ENCODE data around the gene RNF41.
A peak's percentile ranks its signal among the peaks of the same experiment; 100 is the strongest.

RNF41 gene

DNA sequence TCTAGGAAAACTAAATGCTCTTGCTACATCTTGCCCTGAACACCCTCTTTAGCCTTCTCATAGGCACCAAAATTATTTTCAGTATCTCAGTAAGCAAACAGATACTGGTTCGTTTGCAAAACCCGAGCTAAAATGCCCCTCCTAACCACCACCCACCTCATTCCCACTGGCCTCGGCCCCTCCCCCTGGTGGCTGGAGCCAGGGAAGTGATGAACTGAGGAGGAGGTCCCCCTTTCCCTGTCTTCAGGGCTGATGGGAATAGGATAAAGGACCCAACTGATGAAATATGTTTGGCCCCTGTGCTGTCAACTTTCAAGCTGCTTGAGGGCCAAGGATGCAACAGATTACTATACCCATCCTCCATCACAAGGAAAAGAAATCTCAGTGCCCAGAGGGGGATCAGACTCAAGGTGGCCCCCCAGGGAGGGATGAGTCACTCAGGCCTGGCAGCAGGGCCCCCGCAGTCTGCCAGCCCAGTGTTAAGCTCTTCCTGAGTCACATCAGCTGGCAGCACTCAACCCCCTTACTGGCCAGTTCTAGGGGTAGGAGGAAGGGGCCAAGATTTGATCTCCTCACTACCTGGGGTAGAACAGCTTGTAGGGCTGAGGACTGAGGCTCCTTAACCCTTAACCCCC is 34.7 kb upstream of the RNF41 start:
- DNase-seq: no peak
- no peak for ATAC-seq
- H3K27ac Mint-ChIP-seq: no peak overlapping the region

DNA sequence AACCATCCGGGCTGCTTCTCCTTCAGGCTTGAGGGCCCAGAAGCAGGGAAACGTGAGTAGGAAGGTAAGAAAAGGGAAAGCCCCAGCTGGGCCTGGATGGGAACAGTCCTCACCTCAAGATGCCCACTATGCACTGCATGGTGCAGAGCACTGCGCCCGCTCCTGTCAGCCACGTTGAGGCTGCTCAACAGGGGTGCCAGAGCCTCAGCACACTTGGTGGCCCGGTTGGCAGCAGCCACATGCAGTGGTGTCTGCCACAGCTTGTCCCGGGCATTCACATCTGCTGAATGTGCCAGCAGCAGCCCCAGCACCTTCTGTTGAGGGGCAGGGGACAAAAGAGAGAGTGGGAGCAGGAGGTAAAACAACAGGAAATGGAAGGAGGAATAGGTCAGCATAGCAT is 33.9 kb upstream of the RNF41 start:
- no peak for DNase-seq
- no peak for ATAC-seq
- peaks cover 4% of the 10 kb centered on the region for H3K27me3 Mint-ChIP-seq
- H3K27ac Mint-ChIP-seq: no peak overlapping the region
- H3K4me1 Mint-ChIP-seq: peaks cover 26% of the 10 kb centered on the region
- no peak overlapping the region for H3K4me3 Mint-ChIP-seq
- H3K9me3 Mint-ChIP-seq: no peaks in the 10 kb centered on the region

More for the DNA sequence above, 34.7 kb upstream of the RNF41 start:
- Mint-ChIP-seq H3K4me3 (peak overlapping the region; percentile 86 to 88), H3K4me1 (peaks cover 26% of the 10 kb centered on the region), H3K27me3 (peaks cover 6% of the 10 kb centered on the region), H3K9me3 (no peaks in the 10 kb centered on the region)

DNA sequence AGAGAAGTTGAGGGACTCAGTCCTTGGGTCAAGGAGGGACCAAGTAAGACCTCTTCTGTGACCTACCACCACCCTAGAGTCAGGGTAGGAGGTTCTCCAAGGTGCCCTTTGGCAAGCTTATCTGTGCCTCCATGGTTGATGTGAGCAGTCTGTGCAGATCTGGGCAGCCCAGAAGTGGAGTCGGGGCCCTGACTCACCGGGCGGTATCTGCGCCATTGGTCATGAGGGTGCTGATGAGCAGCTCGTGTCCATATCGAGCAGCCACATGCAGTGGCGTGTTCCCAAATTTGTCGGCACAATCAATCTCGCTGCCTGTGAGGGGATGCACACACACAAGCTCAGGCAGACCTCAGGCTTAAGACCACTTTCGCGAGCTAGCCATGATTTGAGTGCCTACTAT is 31.4 kb upstream of the RNF41 start:
- peak overlapping the region; percentile 23 to 65 for H3K27ac Mint-ChIP-seq
- DNase-seq: no peak
- no peak overlapping the region for H3K4me3 Mint-ChIP-seq
- H3K27me3 Mint-ChIP-seq: no peaks in the 10 kb centered on the region
- no peaks in the 10 kb centered on the region for H3K9me3 Mint-ChIP-seq
- ATAC-seq: no peak
- peaks cover 18% of the 10 kb centered on the region for H3K4me1 Mint-ChIP-seq

DNA sequence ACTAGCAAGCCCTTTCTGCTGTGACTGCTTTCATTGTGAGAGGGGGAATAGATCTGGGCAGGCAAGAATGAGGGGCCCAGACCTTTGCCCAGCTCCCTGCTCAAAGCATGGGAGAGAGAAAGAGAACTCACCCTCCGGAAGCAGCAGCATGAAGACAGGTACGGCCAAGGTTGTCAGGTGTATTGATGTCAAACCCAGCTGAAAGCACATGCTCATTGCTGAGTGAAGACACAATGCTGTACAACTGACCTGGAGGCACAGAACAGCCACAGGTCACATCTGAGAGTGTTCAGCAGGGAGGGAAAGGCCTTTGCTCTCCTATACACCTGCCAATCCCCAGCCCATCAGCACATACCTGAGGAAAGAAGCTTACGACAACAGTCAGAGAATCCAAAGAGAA is 30.9 kb upstream of the RNF41 start:
- Mint-ChIP-seq H3K4me3 (no peak overlapping the region), H3K9me3 (no peaks in the 10 kb centered on the region), H3K4me1 (peaks cover 18% of the 10 kb centered on the region), H3K27ac (peak overlapping the region in 1 of 2 donors; percentile 65), H3K27me3 (no peaks in the 10 kb centered on the region)
- no peak for DNase-seq
- ATAC-seq: no peak

DNA sequence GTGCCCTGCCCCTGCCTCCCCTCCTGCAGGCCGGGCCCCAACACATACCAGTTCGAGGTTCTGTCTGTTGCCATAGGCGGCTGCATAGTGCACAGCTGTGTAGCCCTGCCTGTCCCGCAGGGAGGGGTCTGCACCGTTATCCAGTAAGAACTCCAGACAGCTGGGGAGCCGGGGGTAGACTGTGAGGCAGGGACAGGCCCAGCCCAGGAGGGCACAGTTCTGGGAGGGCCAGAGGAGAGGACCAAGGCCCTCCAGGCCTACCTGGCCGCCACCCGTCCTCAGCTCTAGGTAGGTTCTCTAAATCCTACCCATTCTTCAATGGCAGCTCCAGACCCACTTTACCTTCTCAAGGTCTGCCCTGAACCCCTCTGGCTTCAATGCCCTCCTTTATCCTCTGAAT is 27.0 kb upstream of the RNF41 start:
- Mint-ChIP-seq H3K4me1 (no peaks in the 10 kb centered on the region), H3K27ac (peak overlapping the region in 1 of 2 donors; percentile 36)

DNA sequence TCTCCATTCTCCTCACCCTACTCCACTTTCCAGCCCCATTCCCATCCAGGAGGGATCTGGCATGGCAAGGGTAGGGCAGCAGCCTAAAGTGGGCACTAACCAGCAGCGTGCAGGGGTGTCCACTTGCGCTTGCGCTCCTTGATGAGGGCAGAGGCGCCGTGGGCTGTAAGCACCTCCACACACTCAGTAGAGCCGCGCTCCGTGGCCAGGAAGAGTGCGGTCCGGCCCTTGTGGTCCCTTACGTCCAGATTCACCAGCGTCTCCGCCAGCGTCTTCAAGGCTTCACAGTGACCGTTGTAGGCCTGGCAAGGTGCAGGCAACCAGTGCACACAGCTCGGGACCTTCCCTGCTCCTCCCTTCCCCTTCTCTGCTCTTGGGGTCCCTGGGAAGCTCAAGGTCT is 26.2 kb upstream of the RNF41 start:
- no peaks in the 10 kb centered on the region for H3K4me1 Mint-ChIP-seq
- no peak overlapping the region for H3K27ac Mint-ChIP-seq
- ATAC-seq (peak; percentile 28), DNase-seq (no peak)
- no peaks in the 10 kb centered on the region for H3K9me3 Mint-ChIP-seq
- H3K4me3 Mint-ChIP-seq: no peak overlapping the region
- H3K27me3 Mint-ChIP-seq: no peaks in the 10 kb centered on the region

More for the DNA sequence above, 27.0 kb upstream of the RNF41 start:
- peak; percentile 46 for ATAC-seq
- H3K27me3 Mint-ChIP-seq: no peaks in the 10 kb centered on the region
- no peak for DNase-seq
- H3K4me3 Mint-ChIP-seq: no peak overlapping the region
- no peaks in the 10 kb centered on the region for H3K9me3 Mint-ChIP-seq

DNA sequence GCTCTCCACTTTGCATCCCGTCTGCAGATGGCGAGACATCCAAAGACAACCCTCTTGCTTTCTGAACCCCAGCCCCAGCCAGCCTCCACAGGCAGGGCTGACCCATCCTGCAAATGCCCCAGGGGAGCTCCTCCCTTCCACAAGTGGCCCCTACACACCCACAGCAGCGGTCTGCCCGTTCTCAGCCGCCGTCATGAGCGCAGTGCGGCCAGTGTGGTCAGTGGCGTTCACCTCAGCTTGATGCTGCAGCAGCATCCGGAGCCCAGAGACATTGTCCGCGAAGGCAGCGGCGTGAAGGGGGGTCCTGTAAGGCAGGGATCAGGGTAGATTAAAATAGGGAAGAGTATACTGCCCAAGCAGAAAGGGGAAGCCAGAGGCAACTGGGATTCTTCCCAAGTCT is 22.8 kb upstream of the RNF41 start:
- Mint-ChIP-seq H3K9me3 (no peaks in the 10 kb centered on the region), H3K4me1 (peaks cover 17% of the 10 kb centered on the region), H3K27ac (no peak overlapping the region), H3K27me3 (no peaks in the 10 kb centered on the region), H3K4me3 (no peak overlapping the region)
- DNase-seq (no peak), ATAC-seq (no peak)

DNA sequence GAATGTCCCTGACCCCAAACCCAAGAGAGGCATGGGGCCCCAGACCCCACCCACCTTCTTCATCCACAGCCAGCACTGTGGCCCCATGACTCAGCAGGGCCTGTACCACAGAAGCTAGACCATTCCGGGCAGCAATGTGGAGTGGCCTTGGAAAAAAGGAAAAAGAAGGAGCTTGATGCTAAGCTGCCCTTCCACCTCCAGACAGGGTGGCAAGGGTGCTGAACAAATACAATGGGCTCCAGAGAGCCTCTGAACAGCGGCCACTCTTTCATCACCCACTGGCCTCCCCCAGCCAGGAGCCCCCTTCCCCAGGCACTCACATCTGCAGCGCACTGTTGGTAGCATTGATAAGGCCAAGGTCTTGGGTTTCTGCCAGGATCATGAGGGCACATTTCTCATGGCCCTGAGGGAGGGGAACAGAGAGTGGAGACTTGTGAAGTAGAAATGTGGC is 22.0 kb upstream of the RNF41 start:
- no peak for DNase-seq
- no peak overlapping the region for H3K27ac Mint-ChIP-seq
- H3K4me3 Mint-ChIP-seq: no peak overlapping the region
- H3K9me3 Mint-ChIP-seq: no peaks in the 10 kb centered on the region
- ATAC-seq: no peak
- H3K27me3 Mint-ChIP-seq: no peaks in the 10 kb centered on the region
- peaks cover 17% of the 10 kb centered on the region for H3K4me1 Mint-ChIP-seq

DNA sequence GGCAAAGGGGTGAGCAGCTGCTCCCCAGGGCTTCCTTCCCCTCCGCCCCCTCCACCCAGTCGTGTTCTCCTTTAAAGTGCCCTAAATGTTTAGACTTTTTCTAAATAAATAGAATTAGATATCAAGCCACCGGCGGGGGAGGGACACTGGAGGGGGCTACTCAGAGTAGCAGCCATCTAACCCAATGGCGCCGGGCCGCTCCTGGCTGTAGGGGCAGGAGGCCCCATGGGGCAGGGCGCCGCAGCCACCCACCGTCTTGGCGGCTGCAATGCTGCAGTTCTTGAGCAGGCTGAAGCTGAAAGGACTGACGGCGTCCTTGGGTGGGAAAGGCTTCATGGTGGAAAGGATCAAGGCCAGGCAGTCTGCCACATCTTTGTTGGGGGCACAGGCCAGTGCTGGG is 21.3 kb upstream of the RNF41 start:
- Mint-ChIP-seq H3K9me3 (no peaks in the 10 kb centered on the region), H3K4me1 (peaks cover 17% of the 10 kb centered on the region), H3K27ac (peak overlapping the region in 1 of 2 donors; percentile 74), H3K4me3 (no peak overlapping the region), H3K27me3 (no peaks in the 10 kb centered on the region)
- ATAC-seq (no peak), DNase-seq (no peak)

DNA sequence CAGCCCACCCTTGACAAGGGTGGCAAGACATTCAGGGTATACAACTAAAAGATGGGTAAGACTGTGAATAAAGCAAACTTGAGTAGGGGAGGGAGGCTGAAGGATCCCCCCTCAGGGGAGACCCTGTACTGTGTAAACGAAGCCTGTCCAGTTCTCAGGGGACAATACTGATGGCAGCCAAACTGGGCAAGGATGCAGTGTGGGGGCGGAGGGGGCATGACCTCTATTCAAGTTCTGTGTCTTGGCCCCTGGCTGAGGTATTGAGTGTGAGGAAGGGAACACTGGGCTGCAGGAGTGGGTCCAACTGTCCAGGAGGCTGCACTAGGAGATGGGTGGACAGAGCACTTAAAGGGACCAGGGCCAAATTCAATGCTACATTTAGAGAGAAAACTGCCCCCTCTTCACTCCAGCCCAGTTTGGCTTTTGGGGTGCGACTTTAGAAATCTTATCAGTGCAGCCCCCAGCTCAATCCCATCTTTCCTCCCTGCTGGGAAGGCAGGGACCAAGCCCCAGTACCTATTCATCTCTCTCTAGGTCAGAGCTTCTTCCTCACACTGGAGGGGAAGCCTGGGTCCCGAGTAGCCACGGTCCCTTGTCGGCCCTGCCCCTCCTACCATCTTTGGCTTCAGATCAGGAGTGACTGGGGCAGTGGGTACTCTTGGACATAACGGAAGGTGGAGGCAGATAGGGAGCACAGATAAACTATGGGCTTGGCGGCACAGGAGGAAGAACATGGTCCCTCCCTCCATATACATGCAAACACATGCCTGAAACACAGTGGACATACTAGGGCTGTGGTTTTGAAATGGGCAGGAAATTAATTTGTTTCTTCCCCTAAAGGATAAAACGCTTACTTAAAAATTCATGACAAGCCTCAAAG is 19.9 kb upstream of the RNF41 start:
- Mint-ChIP-seq H3K27ac (peak overlapping the region in 1 of 2 donors; percentile 60), H3K27me3 (no peaks in the 10 kb centered on the region), H3K4me3 (no peak overlapping the region), H3K9me3 (no peaks in the 10 kb centered on the region), H3K4me1 (peaks cover 17% of the 10 kb centered on the region)
- ATAC-seq (no peak), DNase-seq (no peak)

DNA sequence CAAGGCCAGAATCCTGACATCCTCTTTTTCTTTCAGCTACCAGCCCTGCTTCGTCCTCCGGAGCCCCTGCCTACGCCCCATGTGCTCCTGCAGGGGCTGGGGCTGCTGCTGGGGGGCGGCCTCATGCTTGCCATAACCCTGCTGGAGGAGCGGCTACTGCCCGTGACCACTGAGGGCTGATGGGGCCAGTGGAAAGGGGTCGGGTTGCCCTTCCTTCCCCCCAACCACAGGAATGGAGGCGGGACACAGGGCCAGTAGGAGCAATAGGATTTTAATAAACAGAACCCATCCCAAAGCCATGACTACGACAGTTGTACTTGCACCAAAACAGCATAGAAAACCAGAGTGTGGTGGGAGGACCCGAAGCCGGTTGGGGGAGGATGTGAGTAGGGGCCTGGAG is 15.8 kb upstream of the RNF41 start:
- no peak overlapping the region for H3K27ac Mint-ChIP-seq
- H3K4me1 Mint-ChIP-seq: peaks cover 14% of the 10 kb centered on the region
- DNase-seq (no peak), ATAC-seq (no peak)
- H3K27me3 Mint-ChIP-seq: no peaks in the 10 kb centered on the region
- H3K4me3 Mint-ChIP-seq: no peak overlapping the region
- H3K9me3 Mint-ChIP-seq: no peaks in the 10 kb centered on the region

DNA sequence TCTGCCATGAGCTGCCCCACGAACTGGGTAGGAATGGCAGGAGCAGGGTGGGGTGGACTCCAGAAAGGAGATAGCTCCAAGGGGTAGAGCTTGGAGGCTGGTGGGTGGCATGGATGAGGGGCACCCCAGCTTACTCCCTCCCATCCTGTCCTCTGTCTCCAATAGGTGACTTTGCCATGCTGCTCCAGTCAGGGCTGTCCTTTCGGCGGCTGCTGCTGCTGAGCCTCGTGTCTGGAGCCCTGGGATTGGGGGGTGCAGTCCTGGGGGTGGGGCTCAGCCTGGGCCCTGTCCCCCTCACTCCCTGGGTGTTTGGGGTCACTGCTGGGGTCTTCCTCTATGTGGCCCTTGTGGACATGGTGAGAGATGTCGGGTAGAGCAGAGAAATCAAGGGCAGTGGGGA is 15.3 kb upstream of the RNF41 start:
- Mint-ChIP-seq H3K9me3 (no peaks in the 10 kb centered on the region), H3K4me1 (peaks cover 8% of the 10 kb centered on the region), H3K27me3 (no peaks in the 10 kb centered on the region), H3K4me3 (no peak overlapping the region), H3K27ac (peak overlapping the region in 1 of 2 donors; percentile 57)
- no peak for DNase-seq
- no peak for ATAC-seq

DNA sequence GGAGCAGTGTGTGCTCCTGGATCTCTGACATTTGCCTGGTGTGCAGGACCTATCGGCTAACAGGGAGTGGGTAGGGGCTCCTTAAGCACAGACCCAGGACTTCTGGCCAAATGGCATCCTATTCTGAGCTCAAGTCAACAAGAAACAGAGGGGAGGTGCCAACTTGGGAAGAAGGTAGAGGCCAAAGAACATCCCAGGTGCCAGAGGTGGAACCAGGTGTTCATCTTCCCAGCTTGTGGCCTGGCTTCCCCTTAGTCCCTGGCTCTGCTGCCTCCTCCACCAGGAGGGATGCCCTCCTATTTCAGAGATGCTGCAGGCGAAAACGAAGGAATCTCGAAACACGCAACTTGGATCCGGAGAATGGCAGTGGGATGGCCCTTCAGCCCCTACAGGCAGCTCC is 14.4 kb upstream of the RNF41 start:
- no peak for ATAC-seq
- H3K4me3 Mint-ChIP-seq: no peak overlapping the region
- H3K4me1 Mint-ChIP-seq: no peaks in the 10 kb centered on the region
- H3K27me3 Mint-ChIP-seq: no peaks in the 10 kb centered on the region
- no peak overlapping the region for H3K27ac Mint-ChIP-seq
- DNase-seq: no peak
- H3K9me3 Mint-ChIP-seq: no peaks in the 10 kb centered on the region

DNA sequence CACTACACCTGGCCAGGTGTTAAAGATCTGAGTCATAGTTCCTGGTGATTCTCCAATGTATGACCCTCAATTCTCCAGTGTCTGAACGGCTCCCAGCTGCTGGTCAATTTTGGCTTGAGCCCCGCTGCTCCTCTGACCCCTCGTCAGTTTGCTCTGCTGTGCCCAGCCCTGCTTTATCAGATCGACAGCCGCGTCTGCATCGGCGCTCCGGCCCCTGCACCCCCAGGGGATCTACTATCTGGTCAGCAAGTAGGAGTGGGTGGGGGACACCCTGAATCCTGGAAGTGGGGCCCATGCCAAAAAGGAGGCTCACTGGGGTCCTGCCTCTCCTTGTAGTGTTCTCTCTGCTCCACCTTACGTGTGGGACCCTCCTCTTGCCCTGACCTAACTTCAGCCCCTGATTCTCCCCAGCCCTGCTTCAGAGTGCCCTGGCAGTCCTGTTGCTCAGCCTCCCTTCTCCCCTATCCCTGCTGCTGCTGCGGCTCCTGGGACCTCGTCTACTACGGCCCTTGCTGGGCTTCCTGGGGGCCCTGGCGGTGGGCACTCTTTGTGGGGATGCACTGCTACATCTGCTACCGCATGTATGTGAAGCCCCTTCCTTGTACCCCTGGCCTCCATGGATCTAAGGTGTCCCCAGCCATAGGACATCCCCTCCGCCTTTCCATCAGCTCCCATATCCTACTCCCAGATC is 13.2 kb upstream of the RNF41 start:
- Mint-ChIP-seq H3K4me3 (peak overlapping the region in 1 of 2 donors; percentile 20), H3K9me3 (no peaks in the 10 kb centered on the region), H3K27ac (peak overlapping the region in 1 of 2 donors; percentile 90), H3K27me3 (no peaks in the 10 kb centered on the region), H3K4me1 (no peaks in the 10 kb centered on the region)
- no peak for ATAC-seq
- no peak for DNase-seq

DNA sequence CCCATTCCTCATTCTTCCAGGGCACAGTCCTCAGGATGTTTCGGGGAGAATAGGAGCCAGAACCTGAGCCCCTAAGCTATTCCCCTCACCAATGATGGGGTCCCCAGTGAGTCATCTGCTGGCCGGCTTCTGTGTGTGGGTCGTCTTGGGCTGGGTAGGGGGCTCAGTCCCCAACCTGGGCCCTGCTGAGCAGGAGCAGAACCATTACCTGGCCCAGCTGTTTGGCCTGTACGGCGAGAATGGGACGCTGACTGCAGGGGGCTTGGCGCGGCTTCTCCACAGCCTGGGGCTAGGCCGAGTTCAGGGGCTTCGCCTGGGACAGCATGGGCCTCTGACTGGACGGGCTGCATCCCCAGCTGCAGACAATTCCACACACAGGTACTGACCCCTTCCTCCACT is 9.5 kb upstream of the RNF41 start:
- ATAC-seq (no peak), DNase-seq (no peak)
- Mint-ChIP-seq H3K27me3 (no peaks in the 10 kb centered on the region), H3K4me1 (no peaks in the 10 kb centered on the region), H3K27ac (peak overlapping the region in 1 of 2 donors; percentile 16), H3K9me3 (no peaks in the 10 kb centered on the region), H3K4me3 (no peak overlapping the region)
